B cell (primary cell): Measurements from ENCODE around the gene SKAP1. TPM values are rescaled to one million over a fixed set of nuclear protein-coding genes. Genes with fewer than 3 reads are reported as not detected.
A peak's percentile ranks its signal among the peaks of the same experiment; 100 is the strongest.

Source experiments
- ATAC-seq: fragments of 200-7000 bp; cut with Tn5 transposase; one replicate; pipeline ENCODE4 v1.10.0; 2021; ENCODE audit warnings: low read depth, mild to moderate bottlenecking, moderate number of reproducible peaks, moderate library complexity
- CTCF ChIA-PET: fragments of 350-600 bp; sonication (Branson Sonifier 250); formaldehyde crosslinking; loops from one replicate; lab custom pipeline; 2021; ENCODE audit warnings: antibody characterized with exemption, inconsistent platforms; lab: Charles Lee
- POLR2A ChIA-PET: fragments of 350-600 bp; sonication (Branson Sonifier 250); formaldehyde crosslinking; loops from one replicate; lab custom pipeline; 2021; ENCODE audit warnings: antibody characterized with exemption; lab: Charles Lee
- DNase-seq: peaks from one replicate; pipeline ENCODE4 v3.0.0; 2013
- H2AFZ ChIP-seq: 2 replicates; pipeline ENCODE4 v1.6.1; 2012; ENCODE audit warnings: mild to moderate bottlenecking, low read depth, low read length; ENCODE audit not compliant: insufficient read depth, poor library complexity, severe bottlenecking
- H3K27ac ChIP-seq, 2 donors: 1 replicate in 1 of 2; 2 replicates in 1 of 2; pipeline ENCODE4 v1.5.1; 2012 to 2013; ENCODE audit warnings: low read length in 2 of 2, mild to moderate bottlenecking in 2 of 2, moderate library complexity in 1 of 2
- H3K27me3 ChIP-seq, 4 experiments: fragments of 200-600 bp in 1 of 4; sonication (generic) in 1 of 4; replicated peaks in 1 of 4; 1 replicate in 2 of 4; 2 replicates in 2 of 4; pipeline versions ENCODE4 v1.6.1 to v1.7.0; 2013 to 2016; ENCODE audit warnings: low read length in 3 of 4, mild to moderate bottlenecking in 2 of 4, mixed read lengths in 1 of 4, moderate library complexity in 1 of 4; ENCODE audit not compliant: insufficient read depth in 4 of 4, control insufficient read depth in 3 of 4; ENCODE audit errors: control extremely low read depth in 1 of 4
- H3K36me3 ChIP-seq, 2 experiments: replicated peaks in 1 of 2; 1 replicate in 1 of 2; 2 replicates in 1 of 2; pipeline versions ENCODE4 v1.6.1 to v1.7.1; 2013; ENCODE audit warnings: low read length in 1 of 2; ENCODE audit not compliant: insufficient read depth in 2 of 2, control insufficient read depth in 1 of 2; ENCODE audit errors: control extremely low read depth in 1 of 2, extremely low read depth in 1 of 2
- H3K4me1 ChIP-seq, 2 donors: fragments of 200-600 bp in 1 of 2; sonication (generic) in 1 of 2; 1 replicate in 1 of 2; 2 replicates in 1 of 2; pipeline versions ENCODE4 v1.5.1 to v1.6.1; 2013 to 2017; ENCODE audit warnings: low read length in 2 of 2; ENCODE audit not compliant: control insufficient read depth in 2 of 2, insufficient read depth in 2 of 2
- H3K4me2 ChIP-seq: replicated peaks from 2 replicates; pipeline ENCODE3; 2012; ENCODE audit warnings: mild to moderate bottlenecking, low read depth, low read length; ENCODE audit not compliant: poor library complexity, severe bottlenecking
- H3K4me3 ChIP-seq, 5 experiments: fragments of 200-600 bp in 1 of 5; sonication (generic) in 1 of 5; 1 replicate in 3 of 5; 2 replicates in 2 of 5; pipeline versions ENCODE4 v1.5.1 to v1.7.0; 2011 to 2016; ENCODE audit warnings: low read length in 4 of 5, mild to moderate bottlenecking in 4 of 5, low read depth in 2 of 5, control low read depth in 1 of 5, moderate library complexity in 1 of 5; ENCODE audit not compliant: insufficient read depth in 1 of 5; ENCODE audit errors: control extremely low read depth in 1 of 5, extremely low read depth in 1 of 5
- H3K79me2 ChIP-seq: fragments of 200-600 bp; sonication (generic); one replicate; pipeline ENCODE4 v1.6.0; 2016; ENCODE audit warnings: low read length; ENCODE audit not compliant: control insufficient read depth, insufficient read depth
- H3K9ac ChIP-seq: fragments of 200-600 bp; sonication (generic); 2 replicates; pipeline ENCODE4 v1.6.1; 2017; ENCODE audit warnings: mild to moderate bottlenecking, low read length, moderate library complexity
- H3K9me3 ChIP-seq, 3 donors: one replicate each; pipeline versions ENCODE4 v1.6.1 to v1.7.1; 2013; ENCODE audit warnings: low read length in 2 of 3; ENCODE audit not compliant: control insufficient read depth in 2 of 3, insufficient read depth in 1 of 3; ENCODE audit errors: control extremely low read depth in 1 of 3
- H4K20me1 ChIP-seq: 2 replicates; pipeline ENCODE4 v1.6.0; 2012; ENCODE audit warnings: mild to moderate bottlenecking, low read length; ENCODE audit not compliant: insufficient read depth, control insufficient read depth, poor library complexity, severe bottlenecking
- H3K27ac Mint-ChIP-seq: one replicate; pipeline ENCODE4 v1.8.0; 2021; ENCODE audit warnings: mixed read lengths
- H3K27me3 Mint-ChIP-seq: one replicate; pipeline ENCODE4 v1.8.0; 2021; ENCODE audit warnings: mixed read lengths
- H3K4me1 Mint-ChIP-seq: one replicate; pipeline ENCODE4 v1.8.0; 2021; ENCODE audit warnings: mixed read lengths
- H3K4me3 Mint-ChIP-seq: one replicate; pipeline ENCODE4 v1.8.0; 2021; ENCODE audit warnings: mixed read lengths
- H3K9me3 Mint-ChIP-seq: one replicate; pipeline ENCODE4 v1.8.0; 2022; ENCODE audit warnings: mixed read lengths; ENCODE audit not compliant: insufficient read depth
- CTCF ChIP-seq: fragments of 200-600 bp; IDR thresholded peaks from one replicate; pipeline ENCODE4 v1.8.0; 2022; ENCODE audit warnings: antibody characterized with exemption, mild to moderate bottlenecking
- EZH2 ChIP-seq: IDR thresholded peaks from 2 replicates; pipeline ENCODE4 v1.6.1; 2012; ENCODE audit warnings: borderline replicate concordance, low read depth, mild to moderate bottlenecking, moderate library complexity, low read length; ENCODE audit not compliant: insufficient read depth, poor library complexity, severe bottlenecking
- WGBS: methylation state at CpG from one replicate; pipeline ENCODE4 v1.1.5; 2013; ENCODE audit warnings: missing lambda C conversion rate; ENCODE audit not compliant: insufficient coverage; 5-methylcytosine and 5-hydroxymethylcytosine counted together
- intact Hi-C: fragments of 100-400 bp; cut with micrococcal nuclease; formaldehyde crosslinking; loops from one replicate; pipeline ENCODE4 v1.10.0; 2022
- polyA plus RNA-seq: library from polyadenylated mRNA; depleted of rRNA; stranded (reverse); fragments of >200 nt; gene quantifications from 2 replicates; pipeline ENCODE4 v1.2.3, GENCODE V29; 2012
- total RNA-seq, 2 donors: library from RNA; stranded (reverse); fragments of 120-200 nt in 1 of 2; gene quantifications; 1 replicate in 1 of 2; 2 replicates in 1 of 2; pipeline versions ENCODE4 v1.2.3 to v1.2.4, GENCODE V29; 2013 to 2022

Gene SKAP1
- total and polyA plus RNA-seq, 2 donors (not counting 1 experiment from before 2014, with no cell fraction given): 33.1 to 37.3 TPM

DNA sequence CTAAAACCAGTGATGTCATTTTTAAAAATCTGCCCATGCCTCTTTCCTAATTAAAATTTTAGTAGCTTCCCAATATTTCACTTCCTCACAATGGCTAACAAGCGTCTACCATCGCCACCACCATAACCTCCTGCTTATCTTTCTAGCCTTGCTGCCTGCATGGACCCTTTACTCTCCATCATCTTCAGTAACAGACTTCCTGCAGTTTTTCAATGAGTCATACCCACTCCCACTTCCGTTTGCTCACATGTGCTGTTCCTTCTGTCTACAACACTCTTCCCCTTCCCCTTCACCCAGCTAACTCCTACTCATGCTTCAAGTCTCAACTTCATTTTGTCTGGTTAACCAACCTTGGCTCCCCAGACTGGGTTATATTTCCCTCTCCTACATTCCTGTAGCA, 12.8 kb upstream of the SKAP1 start:
- Histone ChIP-seq H3K9me3 (peaks cover 0 to 8% (median 0%) of the 10 kb centered on the region in 3 donors), H3K4me1 (peaks cover 84% of the 10 kb centered on the region in 2 donors), H4K20me1 (no peaks in the 10 kb centered on the region), H3K4me2 (peak overlapping the region; percentile 16), H3K36me3 (no peaks in the 10 kb centered on the region), H3K4me3 (no peak overlapping the region), H3K27ac (no peak overlapping the region), H2AFZ (no peak overlapping the region), H3K27me3 (peaks cover 0 to 15% (median 2%) of the 10 kb centered on the region in 4 experiments), H3K79me2 (no peaks in the 10 kb centered on the region), H3K9ac (no peak overlapping the region)
- ChIA-PET POLR2A (no interaction called here), CTCF (interaction anchor here (1.5 to 1.6 kb wide), 2 partner anchors 11 to 14 kb away, joined by 3 to 5 read pairs; no protein-coding TSS in a partner anchor)
- ATAC-seq: no peak
- Mint-ChIP-seq H3K4me3 (peak overlapping the region; percentile 5), H3K9me3 (no peaks in the 10 kb centered on the region), H3K27me3 (peaks cover 7% of the 10 kb centered on the region), H3K27ac (no peak overlapping the region), H3K4me1 (peaks cover 81% of the 10 kb centered on the region)
- TF ChIP-seq CTCF: no peak
- TF ChIP-seq EZH2: no peak
- intact Hi-C loops: loop anchor here (5.0 kb wide), 1 partner anchor 86 kb away; no protein-coding TSS in a partner anchor
- WGBS: 50% methylated on average over 3 of the region's 3 CpGs
- DNase-seq: no peak

- H3K9me3 Mint-ChIP-seq: no peaks in the 10 kb centered on the region
- peaks cover 86 to 88% of the 10 kb centered on the region in 2 donors for H3K4me1 ChIP-seq
- H3K79me2 ChIP-seq: no peaks in the 10 kb centered on the region
- DNase-seq (no peak), ATAC-seq (no peak)
- CTCF ChIA-PET: interaction anchor here (1.0 to 1.6 kb wide), 4 partner anchors 12 to 83 kb away, joined by 3 to 5 read pairs (median 3); no protein-coding TSS in a partner anchor
- POLR2A ChIA-PET: interaction anchor here (1.0 kb wide), 1 partner anchor 29 kb away, joined by 8 read pairs; no protein-coding TSS in a partner anchor
- peaks cover 86% of the 10 kb centered on the region for H3K4me1 Mint-ChIP-seq
- WGBS: 92% methylated on average over 2 of the region's 4 CpGs
- no peaks in the 10 kb centered on the region for H3K36me3 ChIP-seq
- H3K4me3 Mint-ChIP-seq: peak overlapping the region; percentile 68
- H3K27ac Mint-ChIP-seq: peak overlapping the region; percentile 91
- peak overlapping the region; percentile 61 for H3K4me2 ChIP-seq
- intact Hi-C loops: loop anchor here (1.0 to 5.0 kb wide), 4 partner anchors 12 to 85 kb away; partner anchors contain the start of gene SKAP1
- H4K20me1 ChIP-seq: no peaks in the 10 kb centered on the region
- peak overlapping the region; percentile 9 for H3K9ac ChIP-seq
- peaks cover 0 to 8% (median 0%) of the 10 kb centered on the region in 3 donors for H3K9me3 ChIP-seq
- peaks cover 0 to 20% (median 4%) of the 10 kb centered on the region in 4 experiments for H3K27me3 ChIP-seq
- H2AFZ ChIP-seq: no peak overlapping the region
- H3K4me3 ChIP-seq: no peak overlapping the region
- H3K27ac ChIP-seq: peak overlapping the region; percentile 51 to 52
- TF ChIP-seq CTCF: no peak
- TF ChIP-seq EZH2: no peak
- peaks cover 13% of the 10 kb centered on the region for H3K27me3 Mint-ChIP-seq
These were observed 11.8 kb upstream of the SKAP1 start for GRCh38 chr17:48441862-48442261.
